ENCODE measurements around the gene LPP. TPM values are rescaled to one million over a fixed set of nuclear protein-coding genes. Genes with fewer than 3 reads are reported as not detected.

LPP gene
- total and polyA plus RNA-seq, 9 of the 15 experiments (the other 6 are each of a cell fraction or from before 2014, with no cell fraction given), result 0.07 to 0.18 TPM; not detected in 7

DNA sequence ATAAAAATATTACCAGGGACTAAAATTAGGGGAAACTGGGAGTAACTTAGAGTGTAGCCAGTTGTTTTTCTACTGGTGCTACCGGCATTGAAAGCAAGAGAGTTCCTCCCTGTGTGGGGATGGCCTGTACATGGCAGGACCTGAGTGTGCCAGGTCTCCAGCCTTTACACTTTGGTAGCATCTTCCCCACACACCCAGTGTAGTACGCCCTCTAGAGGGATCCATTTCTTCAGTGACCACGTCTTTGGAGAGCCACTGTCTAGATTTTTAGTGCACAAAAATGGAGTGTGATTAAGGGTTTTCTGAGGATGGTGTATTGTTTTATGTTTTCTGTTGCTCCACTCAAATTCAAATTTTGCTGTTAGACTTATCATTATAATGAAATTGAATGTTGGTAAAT lies 510.8 kb downstream of the LPP start:
- no peaks in the 10 kb centered on the region for H3K9me3 ChIP-seq (replicated peaks; ENCODE audit: control insufficient read depth, insufficient read depth, low read depth, low read length)
- H3K27ac ChIP-seq (ENCODE audit: extremely low read depth, low read depth, low read length), result no peak overlapping the region
- DNase-seq (ENCODE audit: extremely low read depth in 1 of 4, low spot score in 3 of 4) (peak in 1 of 4 experiments; percentile 5), ATAC-seq (no peak), FAIRE-seq (no peak)
- POLR2A ChIA-PET, result no interaction called here
- no TSS peak for BruUV-seq (replicated peaks)
- H3K79me2 ChIP-seq (ENCODE audit: control insufficient read depth, insufficient read depth, low read length), result no peaks in the 10 kb centered on the region
- CTCF ChIA-PET (ENCODE audit: low intra/inter-chr PET ratio), result no interaction called here
- no peaks in the 10 kb centered on the region for H3K27me3 ChIP-seq (ENCODE audit: control insufficient read depth in 2 of 2, insufficient read depth in 2 of 2, low read length in 2 of 2)
- no peaks in the 10 kb centered on the region for H3K9me1 ChIP-seq (ENCODE audit: control insufficient read depth, insufficient read depth, low read length)
- no peaks in the 10 kb centered on the region for H3K4me1 ChIP-seq (replicated peaks in 1 of 2; ENCODE audit: control insufficient read depth in 2 of 2, insufficient read depth in 2 of 2, low read length in 2 of 2)
- in situ Hi-C loops (cut with MboI), result no loop called here
- 0% methylated on average over 3 of the region's 3 CpGs for WGBS (ENCODE audit: insufficient coverage, low coverage, missing lambda C conversion rate)
- H3K36me3 ChIP-seq (ENCODE audit: control insufficient read depth, insufficient read depth, low read length), result no peaks in the 10 kb centered on the region
- H4K20me1 ChIP-seq (replicated peaks; ENCODE audit: control insufficient read depth, insufficient read depth, low read length), result no peaks in the 10 kb centered on the region
- H3K4me3 ChIP-seq, result no peak overlapping the region
- no peak overlapping the region for H2AFZ ChIP-seq (ENCODE audit: low read depth, low read length)
- intact Hi-C loops (cut with micrococcal nuclease), result no loop called here
- TF ChIP-seq RREB1 (CRISPR knock-in tag; IDR thresholded peaks at IDR 0.05), result no peak
- no peak for TF ChIP-seq ZNF780A (CRISPR knock-in tag; IDR thresholded peaks at IDR 0.05)
- TF ChIP-seq ZNF764 (CRISPR knock-in tag; IDR thresholded peaks at IDR 0.05; ENCODE audit: low read depth), result no peak
- no peak for TF ChIP-seq FOXA1 (IDR thresholded peaks at IDR 0.05; ENCODE audit: borderline replicate concordance)
- TF ChIP-seq ZNF217 (CRISPR knock-in tag; IDR thresholded peaks at IDR 0.05), result no peak
- no peak for TF ChIP-seq CSDE1 (IDR thresholded peaks at IDR 0.05)
- TF ChIP-seq, protein P1, sequence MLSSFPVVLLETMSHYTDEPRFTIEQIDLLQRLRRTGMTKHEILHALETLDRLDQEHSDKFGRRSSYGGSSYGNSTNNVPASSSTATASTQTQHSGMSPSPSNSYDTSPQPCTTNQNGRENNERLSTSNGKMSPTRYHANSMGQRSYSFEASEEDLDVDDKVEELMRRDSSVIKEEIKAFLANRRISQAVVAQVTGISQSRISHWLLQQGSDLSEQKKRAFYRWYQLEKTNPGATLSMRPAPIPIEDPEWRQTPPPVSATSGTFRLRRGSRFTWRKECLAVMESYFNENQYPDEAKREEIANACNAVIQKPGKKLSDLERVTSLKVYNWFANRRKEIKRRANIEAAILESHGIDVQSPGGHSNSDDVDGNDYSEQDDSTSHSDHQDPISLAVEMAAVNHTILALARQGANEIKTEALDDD (IDR thresholded peaks at IDR 0.05), result no peak
- TF ChIP-seq GTF2A2 (tag; IDR thresholded peaks at IDR 0.05), result no peak
- no peak overlapping the region for H3K9ac ChIP-seq (ENCODE audit: insufficient read depth in 1 of 2, low read depth in 2 of 2, low read length in 2 of 2)
- no peak overlapping the region for H3K4me2 ChIP-seq (ENCODE audit: insufficient read depth, low read length)

Measured in K562 (cell line).